Dedifferentiated amniotic fluid mesenchymal stem cell (primary cell): Measurements from ENCODE around the gene PORCN.

Source experiments
- DNase-seq: peaks from one replicate; pipeline ENCODE4 v3.0.0-alpha.2; 2016; ENCODE audit errors: extremely low spot score

The PORCN gene

GRCh38 chrX:48508400-48509244, at the start of gene PORCN:
TSS of gene PORCN (plus strand) at chrX:48508992. CDS start at chrX:48509821, 829 bp downstream.
- no peak for DNase-seq

- no peak for DNase-seq
These were observed 49.3 kb upstream of the PORCN start for GRCh38 chrX:48459483-48459882.

- no peak for DNase-seq
These were observed 48.8 kb upstream of the PORCN start for GRCh38 chrX:48460031-48460430.

GRCh38 chrX:48460606-48461005, 48.2 kb upstream of the PORCN start:
- no peak for DNase-seq

- no peak for DNase-seq
These were observed 47.0 kb upstream of the PORCN start for GRCh38 chrX:48461830-48462229.

GRCh38 chrX:48465336-48465933, 43.4 kb upstream of the PORCN start:
- DNase-seq, result peak; percentile 34

- DNase-seq, result no peak
These were observed 42.1 kb upstream of the PORCN start for GRCh38 chrX:48466696-48467095.

GRCh38 chrX:48467281-48467761, 41.5 kb upstream of the PORCN start:
- DNase-seq, result no peak

GRCh38 chrX:48468247-48468671, 40.5 kb upstream of the PORCN start:
- no peak for DNase-seq

- DNase-seq, result no peak
These were observed 39.8 kb upstream of the PORCN start for GRCh38 chrX:48468693-48469691.

GRCh38 chrX:48470110-48470832, 38.5 kb upstream of the PORCN start, which contains the start of gene SLC38A5:
TSS of gene SLC38A5 (minus strand) at chrX:48470260. CDS start at chrX:48467924, 2,336 bp downstream.
- DNase-seq, result no peak

GRCh38 chrX:48470833-48471118, 38.0 kb upstream of the PORCN start:
- DNase-seq, result no peak

- no peak for DNase-seq
These were observed 37.3 kb upstream of the PORCN start for GRCh38 chrX:48471504-48471903.

- no peak for DNase-seq
These were observed 36.6 kb upstream of the PORCN start for GRCh38 chrX:48472225-48472624.

- no peak for DNase-seq
These were observed 35.7 kb upstream of the PORCN start for GRCh38 chrX:48472851-48473703.

GRCh38 chrX:48473704-48473990, 35.1 kb upstream of the PORCN start:
- DNase-seq, result no peak

GRCh38 chrX:48474127-48474526, 34.7 kb upstream of the PORCN start:
- no peak for DNase-seq

- no peak for DNase-seq
These were observed 34.2 kb upstream of the PORCN start for GRCh38 chrX:48474581-48474980.

GRCh38 chrX:48475296-48475695, 33.5 kb upstream of the PORCN start:
- DNase-seq, result no peak

GRCh38 chrX:48475774-48476577, 32.8 kb upstream of the PORCN start, which contains the start of gene FTSJ1:
TSS of gene FTSJ1 (plus strand) at chrX:48476199. CDS start at chrX:48478048, 1,849 bp downstream.
- peak; percentile 86 for DNase-seq
